NOMO-1 treated with DMSO at 0.1 percent for 48 hours (cell line): Measurements from ENCODE around the gene DENND1A.

Experiments used
- DNase-seq: peaks from one replicate; lab custom pipeline; 2025; ENCODE audit not compliant: unreplicated experiment; lab: John Stamatoyannopoulos, UW

The DENND1A gene

GRCh38 chr9:123775289-123776284 lies 154.3 kb downstream of the DENND1A start:
- DNase-seq: peak; percentile 19

- DNase-seq: peak; percentile 28
Observed at GRCh38 chr9:123773783-123774182, 156.1 kb downstream of the DENND1A start.

- DNase-seq: peak; percentile 59
Observed at GRCh38 chr9:123772967-123773366, 157.0 kb downstream of the DENND1A start.

DNA sequence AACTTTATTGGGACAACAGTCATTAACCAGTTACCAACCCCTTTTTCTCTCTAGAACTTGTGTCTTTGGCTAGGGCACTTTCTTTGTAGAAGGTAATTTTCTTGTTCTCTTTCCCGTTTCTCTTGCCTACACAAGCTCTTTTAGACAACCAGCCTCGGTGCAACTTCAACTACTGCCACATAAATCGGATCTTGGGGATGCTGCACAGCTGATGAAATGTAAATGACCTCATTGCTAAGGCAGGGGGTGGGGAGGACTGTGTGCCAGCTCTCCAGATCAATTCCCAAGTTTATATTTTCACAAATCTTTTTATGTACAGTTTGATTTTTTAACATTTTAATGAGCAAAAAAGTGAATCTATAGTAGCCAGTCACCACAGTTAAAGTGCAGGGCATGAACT lies 157.6 kb downstream of the DENND1A start:
- DNase-seq: no peak

GRCh38 chr9:123771690-123772089 lies 158.2 kb downstream of the DENND1A start:
- no peak for DNase-seq

DNA sequence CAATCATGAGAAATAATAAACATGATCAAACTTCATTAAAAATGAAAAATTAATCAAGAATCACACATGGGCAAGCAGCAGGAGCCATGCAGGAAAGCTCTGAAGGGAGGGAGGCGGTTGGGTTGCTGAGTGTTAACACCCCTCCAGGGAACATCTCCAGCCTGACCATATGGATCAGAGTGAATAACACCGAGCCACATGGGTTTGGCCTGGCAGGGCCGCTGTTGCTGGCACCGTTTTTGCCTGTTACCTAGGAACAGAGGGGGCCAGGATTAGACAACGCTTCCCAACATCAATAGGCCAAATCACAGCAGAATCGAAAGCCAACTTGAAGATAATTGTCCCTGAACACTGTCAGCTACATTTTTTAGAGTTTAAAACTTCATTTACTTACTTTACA lies 160.2 kb downstream of the DENND1A start:
- DNase-seq: no peak

GRCh38 chr9:123763910-123764588 lies 165.9 kb downstream of the DENND1A start:
- no peak for DNase-seq

DNA sequence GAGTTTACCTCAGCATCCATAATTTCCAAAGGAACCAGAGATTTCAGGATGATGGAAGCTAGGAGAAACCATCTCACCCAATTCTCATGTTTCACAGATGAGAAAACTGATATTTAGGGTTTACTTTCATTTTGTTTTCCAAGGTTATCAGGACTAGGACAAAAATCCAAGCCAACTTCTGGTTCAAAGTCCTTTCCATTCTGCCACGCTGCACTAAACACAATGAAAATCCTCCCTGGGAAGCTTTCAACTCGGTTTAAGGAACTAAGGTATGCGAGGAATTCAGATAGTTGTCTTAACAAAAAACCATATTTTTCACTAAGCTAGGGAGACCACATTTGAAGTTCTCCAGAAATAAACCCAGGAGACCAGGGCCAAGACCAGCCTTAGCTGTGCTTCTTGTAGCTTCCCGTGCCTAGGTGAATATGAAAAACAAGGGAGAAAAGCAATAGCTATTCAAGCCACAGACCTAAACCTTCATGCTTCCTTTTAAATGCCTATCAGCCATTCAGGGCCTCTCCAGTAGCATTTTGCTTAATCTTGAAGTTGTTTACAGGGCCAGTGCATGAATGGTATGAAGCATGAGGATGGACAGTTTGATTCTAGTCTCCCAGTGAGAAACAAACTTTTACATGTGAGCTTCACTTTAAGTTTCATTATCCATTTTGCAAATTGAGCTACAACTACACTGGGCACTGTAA lies 167.9 kb downstream of the DENND1A start:
- no peak for DNase-seq

DNA sequence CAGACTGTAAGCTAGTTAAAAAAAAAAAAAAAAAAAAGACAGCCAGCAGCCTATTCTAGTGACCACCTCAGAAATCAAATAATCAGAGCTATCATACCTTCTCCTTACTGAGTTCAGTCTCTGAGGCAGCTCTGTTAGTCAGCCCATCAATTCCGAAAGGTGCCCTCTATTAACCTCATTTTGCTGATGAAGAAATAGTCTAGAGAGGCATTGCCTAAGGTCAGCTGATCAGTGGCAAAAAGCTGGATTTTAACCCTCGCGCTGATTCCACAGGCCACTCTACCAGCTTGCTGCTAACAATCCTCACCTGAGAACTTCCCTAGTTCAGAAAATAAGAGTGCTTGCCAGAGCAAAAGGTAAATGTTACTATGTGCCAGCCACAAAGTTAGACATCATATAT lies 172.0 kb downstream of the DENND1A start:
- no peak for DNase-seq

GRCh38 chr9:123757547-123757946 lies 172.4 kb downstream of the DENND1A start:
- no peak for DNase-seq

GRCh38 chr9:123756484-123757106 lies 173.3 kb downstream of the DENND1A start:
- no peak for DNase-seq

GRCh38 chr9:123753669-123754258 lies 176.2 kb downstream of the DENND1A start:
- DNase-seq: no peak

- no peak for DNase-seq
Observed at GRCh38 chr9:123753016-123753415, 176.9 kb downstream of the DENND1A start.

GRCh38 chr9:123749580-123750202 lies 180.2 kb downstream of the DENND1A start:
- DNase-seq: peak; percentile 92

- DNase-seq: no peak
Observed at GRCh38 chr9:123746765-123747164, 183.2 kb downstream of the DENND1A start.

GRCh38 chr9:123745933-123746332 lies 184.0 kb downstream of the DENND1A start:
- no peak for DNase-seq

GRCh38 chr9:123745451-123745850 lies 184.5 kb downstream of the DENND1A start:
- DNase-seq: no peak

- no peak for DNase-seq
Observed at GRCh38 chr9:123743737-123744136, 186.2 kb downstream of the DENND1A start.

DNA sequence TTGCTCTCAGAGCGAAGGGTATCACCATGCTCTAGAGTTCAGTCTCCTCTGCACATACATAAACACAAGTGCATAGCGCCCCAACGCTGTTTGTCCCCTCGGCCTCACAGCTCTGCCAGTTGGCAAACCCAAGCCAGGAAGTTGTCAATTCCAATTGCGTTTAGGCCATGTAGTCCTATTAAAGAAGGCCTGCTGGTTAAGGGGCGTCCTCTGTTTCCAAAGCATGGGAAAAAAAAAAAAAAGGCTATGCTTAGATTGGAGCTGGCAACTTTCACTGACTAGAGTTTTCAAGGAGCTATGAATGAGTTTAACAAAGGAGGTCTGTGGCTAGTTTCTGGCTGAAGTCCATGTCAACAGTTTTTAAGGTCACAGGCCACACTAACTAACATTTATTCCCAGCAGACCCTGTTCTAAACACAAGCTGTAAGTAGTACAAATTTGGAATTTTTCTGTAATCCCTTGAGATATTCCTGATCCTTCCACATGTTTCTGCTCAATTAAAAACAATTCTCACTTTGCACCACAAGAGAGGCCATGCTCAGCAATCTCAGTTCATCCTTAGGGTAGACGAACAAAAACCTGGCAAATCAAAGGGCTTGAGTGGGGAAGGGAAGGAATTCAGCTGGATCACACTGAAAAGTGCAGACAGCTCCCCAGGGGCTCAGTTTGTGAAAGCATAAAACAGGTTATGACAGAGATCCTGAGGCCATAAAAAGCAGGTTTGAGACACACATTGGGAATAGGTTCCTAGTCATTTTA lies 187.7 kb downstream of the DENND1A start:
- no peak for DNase-seq
